IPS DF 4.7 (cell line): ENCODE data around the gene N4BP2.

Experiments
- DNase-seq: peaks from one replicate; pipeline ENCODE4 v3.0.0-alpha.2; 2013; ENCODE audit warnings: low spot score; ENCODE audit errors: extremely low read depth

N4BP2 gene

GRCh38 chr4:40152637-40153036 lies 96.0 kb downstream of the N4BP2 start:
- no peak for DNase-seq

DNA sequence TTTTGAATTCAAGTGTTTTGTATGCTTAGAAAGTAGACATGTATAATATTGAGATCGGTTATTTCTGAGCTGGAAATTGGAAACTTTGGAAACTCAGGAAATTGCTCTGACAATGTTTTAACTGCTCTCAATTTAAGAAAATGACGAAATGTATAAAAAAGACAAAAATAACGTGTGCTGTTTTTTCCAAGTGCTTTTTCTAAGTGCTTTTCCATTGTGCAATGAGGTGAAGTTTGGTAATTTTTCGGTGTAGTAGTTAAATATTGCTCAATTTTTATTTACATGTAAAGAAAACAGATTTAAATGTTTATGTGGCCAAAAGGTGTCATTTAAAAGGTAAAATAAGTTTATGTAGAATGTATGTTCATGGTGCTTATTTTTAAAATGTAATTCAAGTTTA lies 100.8 kb downstream of the N4BP2 start:
- no peak for DNase-seq

GRCh38 chr4:40160258-40160657 lies 103.6 kb downstream of the N4BP2 start:
- DNase-seq = no peak

DNA sequence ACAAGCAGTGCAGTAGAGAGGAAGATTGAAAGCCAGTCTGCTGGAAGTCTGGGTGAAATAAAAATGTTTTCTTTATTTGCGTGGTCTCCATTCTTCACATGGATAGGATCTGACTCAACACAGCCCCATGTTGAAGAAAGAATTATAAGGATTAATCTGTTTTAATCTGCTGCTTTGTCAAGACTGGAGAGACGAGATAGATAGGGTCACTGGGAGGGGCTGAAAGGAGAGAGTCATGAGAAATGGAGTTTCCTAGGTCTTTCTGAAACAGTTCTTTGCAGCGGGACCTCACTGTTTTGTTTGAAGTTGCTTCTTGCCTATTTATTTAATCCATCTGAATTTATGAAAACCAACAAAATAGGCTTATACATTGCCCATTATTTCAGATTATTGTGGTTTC lies 107.8 kb downstream of the N4BP2 start:
- DNase-seq = no peak

GRCh38 chr4:40165916-40166315 lies 109.3 kb downstream of the N4BP2 start:
- DNase-seq = no peak

DNA sequence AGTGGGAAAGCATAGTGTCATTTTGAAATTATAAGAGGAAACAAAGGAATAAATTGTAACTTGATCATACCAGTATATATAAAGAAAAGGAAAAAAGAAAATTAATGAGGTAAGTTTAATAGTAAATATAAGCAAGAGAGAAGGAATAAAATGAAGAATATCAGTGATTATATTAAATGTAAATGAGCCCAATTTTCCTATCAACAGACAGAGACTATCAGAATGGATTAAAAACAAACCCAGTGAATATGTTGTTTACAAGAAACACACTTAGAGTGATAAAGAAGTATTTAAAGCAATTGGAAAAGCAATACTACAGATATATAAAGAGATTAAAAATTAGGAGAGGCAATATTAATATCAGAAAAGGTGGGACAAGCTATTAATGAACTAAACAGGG lies 111.4 kb downstream of the N4BP2 start:
- no peak for DNase-seq

GRCh38 chr4:40170588-40170987 lies 113.9 kb downstream of the N4BP2 start:
- DNase-seq = no peak

DNA sequence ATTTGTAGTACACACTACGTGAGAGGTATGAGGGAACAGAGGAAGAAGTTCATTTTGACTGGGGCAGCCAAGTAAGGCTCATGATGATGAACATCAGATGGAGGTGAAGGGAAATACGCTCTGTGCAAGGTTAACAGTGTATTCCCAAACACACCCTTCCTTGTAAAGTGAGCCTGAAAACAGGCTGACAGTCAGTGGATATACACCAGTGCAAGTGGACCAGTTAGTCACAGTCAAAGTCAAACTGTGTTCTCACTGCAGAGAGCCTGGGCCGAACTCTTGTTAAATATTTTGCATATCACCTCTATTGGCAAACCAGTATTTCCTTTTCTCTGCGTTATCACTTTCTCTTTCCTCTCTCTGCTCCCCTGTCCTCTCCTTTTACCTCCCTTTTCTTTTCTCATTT lies 116.8 kb downstream of the N4BP2 start:
- no peak for DNase-seq

- no peak for DNase-seq
Observed at GRCh38 chr4:40176602-40177001, 120.0 kb downstream of the N4BP2 start.

DNA sequence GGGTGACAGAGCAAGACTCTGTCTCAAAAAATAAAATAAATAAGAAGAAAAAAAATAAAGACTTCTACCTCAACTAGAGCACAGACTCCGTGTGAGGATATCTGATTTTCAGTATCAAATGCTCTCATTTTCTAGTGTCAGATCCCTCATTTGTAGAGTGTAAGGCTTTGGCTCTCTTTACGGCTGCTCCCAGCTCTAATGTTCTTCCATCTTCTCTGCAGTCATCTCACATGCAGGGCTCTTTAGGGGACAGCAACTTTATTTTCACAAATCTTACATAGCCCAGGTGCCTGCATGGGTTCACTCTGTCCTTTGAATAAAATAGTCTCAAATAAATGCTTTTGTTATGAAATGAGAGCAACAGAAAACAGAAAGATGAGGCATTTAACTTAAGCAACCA lies 120.9 kb downstream of the N4BP2 start:
- no peak for DNase-seq

GRCh38 chr4:40178672-40179071 lies 122.0 kb downstream of the N4BP2 start:
- no peak for DNase-seq

DNA sequence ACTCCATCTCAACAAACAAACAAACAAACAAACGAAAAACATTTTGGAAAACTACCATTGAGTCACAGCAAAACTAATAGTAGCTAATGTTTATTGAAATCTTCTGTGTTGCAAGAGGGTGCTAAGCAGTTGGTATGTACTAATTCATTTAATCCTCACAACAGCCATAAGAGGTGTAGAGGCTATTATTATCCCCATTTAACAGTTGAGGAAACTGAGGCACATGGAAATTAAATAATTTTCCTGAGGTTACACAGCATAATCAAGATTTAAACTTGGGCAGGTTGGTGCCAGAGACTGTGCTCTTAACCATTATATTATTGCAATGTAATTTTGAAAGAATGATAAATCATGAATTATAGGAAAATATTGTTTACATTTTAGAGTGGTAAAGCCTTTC lies 122.7 kb downstream of the N4BP2 start:
- no peak for DNase-seq

GRCh38 chr4:40180356-40180755 lies 123.7 kb downstream of the N4BP2 start:
- DNase-seq = no peak

- no peak for DNase-seq
Observed at GRCh38 chr4:40182001-40182400, 125.4 kb downstream of the N4BP2 start.

- DNase-seq = no peak
Observed at GRCh38 chr4:40182954-40183353, 126.3 kb downstream of the N4BP2 start.

DNA sequence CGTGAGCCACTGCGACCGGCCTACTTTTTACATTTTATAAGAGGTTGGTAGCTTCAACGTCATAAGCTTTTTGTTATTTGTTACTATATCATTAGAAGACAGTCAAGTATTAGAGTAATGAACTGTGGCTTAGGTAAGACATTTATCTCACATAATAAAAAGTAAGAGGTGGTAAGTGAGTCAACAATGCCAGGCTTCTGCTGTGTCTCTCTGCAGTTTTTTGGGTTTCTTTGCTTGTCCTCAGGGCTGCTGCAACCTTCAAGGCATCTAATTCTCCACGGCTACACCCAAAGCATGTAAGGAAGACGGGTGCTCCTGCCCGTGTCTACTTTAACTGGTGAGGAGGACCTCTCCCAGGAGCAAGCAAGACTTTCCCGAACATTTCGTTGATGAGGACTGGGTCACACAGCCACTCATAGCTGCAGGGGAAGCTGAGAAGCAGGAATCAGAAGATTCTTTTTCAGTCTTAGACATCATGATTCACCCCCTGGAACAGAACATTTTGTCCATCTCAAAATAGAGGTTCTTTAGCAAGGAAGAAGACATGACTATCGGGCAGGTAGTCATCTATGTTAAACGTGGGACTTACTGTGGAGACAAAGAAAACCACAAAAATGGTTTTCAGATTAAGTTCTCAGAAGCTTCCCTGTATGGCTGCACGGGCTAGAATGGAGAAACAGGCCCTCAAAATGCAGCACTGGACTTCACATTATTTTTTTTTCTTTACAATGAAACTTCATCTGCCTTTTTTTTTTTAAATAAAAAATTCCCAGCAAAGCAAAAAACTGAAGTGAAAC lies 127.2 kb downstream of the N4BP2 start:
- DNase-seq = no peak

GRCh38 chr4:40185830-40186664 lies 129.4 kb downstream of the N4BP2 start:
- DNase-seq = no peak

DNA sequence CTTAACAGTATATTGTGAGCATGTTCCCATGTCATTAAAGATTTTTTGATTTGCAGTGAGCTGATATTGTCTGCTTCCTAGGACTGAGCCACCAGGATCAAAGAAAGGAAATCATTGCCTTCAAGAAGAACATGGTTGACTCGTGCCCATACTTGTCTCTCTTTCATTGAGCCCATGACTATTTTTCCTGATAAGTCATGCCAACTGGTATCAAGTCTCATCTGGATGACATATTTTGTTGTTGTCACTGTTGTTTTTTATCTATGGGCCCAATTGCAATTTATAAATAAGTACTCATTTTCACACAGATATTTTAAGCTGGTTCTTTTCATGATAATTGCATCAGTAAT lies 130.0 kb downstream of the N4BP2 start:
- no peak for DNase-seq

- DNase-seq = no peak
Observed at GRCh38 chr4:40187386-40187906, 130.8 kb downstream of the N4BP2 start.

DNA sequence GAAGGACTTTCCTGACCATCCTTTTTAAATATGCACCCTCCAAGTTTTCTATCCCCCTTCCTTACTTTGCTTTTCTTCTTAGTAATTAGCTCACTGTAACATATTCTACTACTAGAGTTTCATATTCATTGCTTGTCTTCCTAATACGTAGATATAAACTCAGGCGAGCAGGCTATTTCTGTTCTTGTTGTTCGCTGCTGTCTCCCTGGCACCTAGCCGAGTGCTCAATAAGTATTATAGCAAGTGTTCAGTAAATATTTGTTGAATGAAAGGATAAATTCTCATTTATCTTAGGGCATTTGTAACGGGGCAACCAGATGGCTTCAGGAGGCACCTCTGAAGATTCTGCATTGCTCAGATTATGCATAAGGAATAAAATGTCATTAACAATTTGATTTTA lies 133.4 kb downstream of the N4BP2 start:
- DNase-seq = no peak

DNA sequence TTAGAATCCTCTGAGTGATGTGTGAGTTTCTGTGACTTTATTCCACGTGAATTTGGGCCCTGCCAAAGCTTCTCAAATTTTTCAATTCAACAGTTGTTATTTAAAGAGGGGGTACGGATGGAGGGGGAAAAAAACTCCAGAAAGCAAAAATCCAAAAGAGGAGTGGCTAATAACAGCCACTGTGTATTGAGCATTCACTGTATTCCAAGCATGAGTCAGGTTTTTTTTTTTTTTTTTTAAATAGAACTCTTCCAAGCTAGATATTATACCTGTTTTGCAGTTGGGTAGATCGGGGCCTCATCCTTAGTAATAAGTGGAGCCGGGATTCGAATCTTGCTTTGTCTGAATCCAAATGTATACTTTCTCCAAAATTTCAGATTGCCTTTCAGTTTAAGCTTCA lies 133.8 kb downstream of the N4BP2 start:
- DNase-seq = no peak
